ENCODE results near the gene PLEKHA7.

DNA sequence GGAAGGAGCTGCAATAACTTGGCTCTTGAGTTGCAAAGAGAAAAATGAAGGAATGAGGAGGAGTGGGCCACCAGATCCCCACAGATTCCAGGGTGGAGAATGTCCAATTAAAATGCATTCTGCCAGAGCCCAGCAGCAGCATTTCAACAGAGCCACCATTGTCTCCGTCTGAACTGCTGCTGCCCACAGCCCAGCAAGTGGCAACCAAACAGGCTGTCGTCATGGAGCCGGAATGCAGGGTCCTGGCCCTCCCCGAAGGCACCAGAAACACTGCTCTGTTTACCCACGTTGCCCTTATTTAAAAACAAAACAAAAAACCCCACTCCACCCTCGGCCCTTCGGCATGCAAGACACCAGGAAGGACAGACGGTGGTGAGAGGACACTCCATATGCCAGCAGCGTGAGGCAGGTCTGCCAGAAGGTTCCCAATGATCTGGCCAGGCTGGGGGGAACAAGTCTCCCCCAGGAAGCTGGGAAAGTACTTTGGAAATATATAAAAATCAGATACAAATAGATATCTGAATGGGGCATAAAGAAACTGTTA lies 32.5 kb downstream of the PLEKHA7 start:
- TF ChIP-seq, protein P1, sequence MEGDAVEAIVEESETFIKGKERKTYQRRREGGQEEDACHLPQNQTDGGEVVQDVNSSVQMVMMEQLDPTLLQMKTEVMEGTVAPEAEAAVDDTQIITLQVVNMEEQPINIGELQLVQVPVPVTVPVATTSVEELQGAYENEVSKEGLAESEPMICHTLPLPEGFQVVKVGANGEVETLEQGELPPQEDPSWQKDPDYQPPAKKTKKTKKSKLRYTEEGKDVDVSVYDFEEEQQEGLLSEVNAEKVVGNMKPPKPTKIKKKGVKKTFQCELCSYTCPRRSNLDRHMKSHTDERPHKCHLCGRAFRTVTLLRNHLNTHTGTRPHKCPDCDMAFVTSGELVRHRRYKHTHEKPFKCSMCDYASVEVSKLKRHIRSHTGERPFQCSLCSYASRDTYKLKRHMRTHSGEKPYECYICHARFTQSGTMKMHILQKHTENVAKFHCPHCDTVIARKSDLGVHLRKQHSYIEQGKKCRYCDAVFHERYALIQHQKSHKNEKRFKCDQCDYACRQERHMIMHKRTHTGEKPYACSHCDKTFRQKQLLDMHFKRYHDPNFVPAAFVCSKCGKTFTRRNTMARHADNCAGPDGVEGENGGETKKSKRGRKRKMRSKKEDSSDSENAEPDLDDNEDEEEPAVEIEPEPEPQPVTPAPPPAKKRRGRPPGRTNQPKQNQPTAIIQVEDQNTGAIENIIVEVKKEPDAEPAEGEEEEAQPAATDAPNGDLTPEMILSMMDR (IDR thresholded peaks at IDR 0.05): no peak
- TF ChIP-seq POLR2AphosphoS5 (IDR thresholded peaks at IDR 0.05; ENCODE audit: insufficient read depth in 1 of 2, low read depth in 1 of 2) (no peak), POLR2A (IDR thresholded peaks at IDR 0.05) (no peak)

Data from vagina (tissue), 2 donors.